LHCN-M2 (cell line): ENCODE results near the gene ZNF608. TPM values are rescaled to one million over a fixed set of nuclear protein-coding genes. Genes with fewer than 3 reads are reported as not detected.

Experiments
- DNase-seq: peaks from one replicate; pipeline ENCODE4 v3.0.0-alpha.2; 2012; ENCODE audit warnings: low read depth
- total RNA-seq: library from RNA; depleted of rRNA; stranded (reverse); fragments of >200 nt; gene quantifications from 2 replicates; pipeline ENCODE4 v1.2.3, GENCODE V29; 2014

The ZNF608 gene
- total RNA-seq, 1 experiment from 2014 or later: 19.4 TPM

GRCh38 chr5:124738681-124739633 lies 7.5 kb downstream of the ZNF608 start:
- no peak for DNase-seq

GRCh38 chr5:124737651-124738050 lies 8.8 kb downstream of the ZNF608 start:
- no peak for DNase-seq

GRCh38 chr5:124736805-124737188 lies 9.6 kb downstream of the ZNF608 start:
- no peak for DNase-seq

GRCh38 chr5:124736082-124736804 lies 10.2 kb downstream of the ZNF608 start:
- peak; percentile 82 for DNase-seq

DNA sequence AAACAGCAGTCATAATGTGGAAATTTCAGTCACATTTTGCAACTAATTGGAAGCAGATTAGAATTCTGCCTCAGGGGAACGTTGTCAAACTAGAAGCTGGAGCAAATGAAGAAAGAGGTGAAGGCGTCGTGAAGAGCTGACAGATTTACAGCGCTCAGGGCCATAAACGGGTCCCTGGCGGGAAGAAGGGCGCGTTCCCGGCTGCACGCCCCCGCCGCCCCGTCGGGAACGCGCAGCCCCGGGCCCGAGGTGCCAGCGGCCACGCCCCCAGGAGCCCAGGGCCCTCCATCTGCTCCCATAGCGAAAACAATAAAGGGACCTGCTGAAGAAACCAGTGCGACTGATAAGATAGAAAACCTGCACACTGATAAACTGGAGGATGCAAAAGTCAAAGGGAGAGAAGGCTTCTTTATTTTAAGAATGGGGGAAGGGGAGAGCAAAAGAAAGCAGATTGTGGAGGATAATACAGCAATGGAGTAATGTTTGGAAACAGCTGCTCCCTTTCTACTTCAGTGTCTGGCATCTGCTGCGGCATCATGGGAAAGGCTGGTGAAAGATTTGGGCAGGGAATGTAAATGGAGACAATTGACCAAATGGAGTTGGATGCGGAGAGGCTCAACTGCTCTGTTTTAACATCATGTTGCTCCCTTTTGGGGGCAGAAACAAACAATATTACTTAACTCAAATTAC lies 11.1 kb downstream of the ZNF608 start:
- peak; percentile 79 for DNase-seq

DNA sequence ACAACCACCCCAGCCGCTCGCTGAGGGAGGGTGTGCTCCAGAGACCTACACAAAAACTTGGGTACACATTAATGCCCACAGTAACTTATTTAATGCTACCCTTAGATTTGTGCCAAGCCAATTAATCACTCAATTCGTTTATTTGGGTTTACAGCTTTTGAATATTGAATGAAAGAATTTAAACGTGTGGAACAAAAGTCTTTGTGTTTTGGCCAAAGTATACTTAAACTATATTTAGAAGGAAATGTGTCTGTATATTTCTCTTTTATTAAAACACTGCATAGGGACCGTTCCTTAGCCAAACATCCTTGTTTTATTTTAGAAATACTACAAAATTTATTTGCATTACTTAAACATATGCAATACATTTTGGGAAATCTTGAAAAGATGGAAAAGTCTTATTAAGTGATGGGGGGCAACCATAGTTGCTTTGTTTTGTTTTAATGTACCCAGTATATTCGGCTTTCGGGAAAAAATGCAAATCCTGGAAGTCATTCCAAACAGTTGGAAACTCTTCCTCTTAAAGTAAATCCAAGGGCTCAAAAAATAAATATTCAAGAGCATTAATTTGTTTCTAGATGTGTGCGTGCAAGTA lies 11.8 kb downstream of the ZNF608 start:
- no peak for DNase-seq

GRCh38 chr5:124733329-124733650 lies 13.1 kb downstream of the ZNF608 start:
- no peak for DNase-seq

GRCh38 chr5:124732428-124733328 lies 13.8 kb downstream of the ZNF608 start:
- DNase-seq: no peak

- no peak for DNase-seq
Observed at GRCh38 chr5:124730381-124730780, 16.1 kb downstream of the ZNF608 start.

GRCh38 chr5:124729720-124730359 lies 16.6 kb downstream of the ZNF608 start:
- peak; percentile 83 for DNase-seq

DNA sequence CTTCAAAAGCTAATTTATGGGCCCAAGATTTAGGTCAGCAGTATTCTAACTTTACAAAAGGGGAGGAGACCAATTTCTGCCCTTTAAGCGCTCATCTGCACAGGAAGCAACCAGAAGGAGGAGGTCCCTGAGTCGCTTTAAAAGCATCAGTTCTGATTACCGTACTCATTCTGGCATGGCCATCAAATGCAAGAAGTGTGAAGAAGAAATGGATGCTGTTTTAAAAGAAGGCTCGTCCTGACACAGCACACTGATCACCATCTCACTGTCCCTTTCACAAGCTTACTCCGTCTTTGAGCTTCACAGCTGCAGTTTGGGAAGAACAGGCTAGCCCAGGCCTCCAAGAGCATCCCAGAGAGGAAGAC lies 17.5 kb downstream of the ZNF608 start:
- peak; percentile 5 for DNase-seq

GRCh38 chr5:124728331-124728967 lies 18.0 kb downstream of the ZNF608 start:
- DNase-seq: no peak

DNA sequence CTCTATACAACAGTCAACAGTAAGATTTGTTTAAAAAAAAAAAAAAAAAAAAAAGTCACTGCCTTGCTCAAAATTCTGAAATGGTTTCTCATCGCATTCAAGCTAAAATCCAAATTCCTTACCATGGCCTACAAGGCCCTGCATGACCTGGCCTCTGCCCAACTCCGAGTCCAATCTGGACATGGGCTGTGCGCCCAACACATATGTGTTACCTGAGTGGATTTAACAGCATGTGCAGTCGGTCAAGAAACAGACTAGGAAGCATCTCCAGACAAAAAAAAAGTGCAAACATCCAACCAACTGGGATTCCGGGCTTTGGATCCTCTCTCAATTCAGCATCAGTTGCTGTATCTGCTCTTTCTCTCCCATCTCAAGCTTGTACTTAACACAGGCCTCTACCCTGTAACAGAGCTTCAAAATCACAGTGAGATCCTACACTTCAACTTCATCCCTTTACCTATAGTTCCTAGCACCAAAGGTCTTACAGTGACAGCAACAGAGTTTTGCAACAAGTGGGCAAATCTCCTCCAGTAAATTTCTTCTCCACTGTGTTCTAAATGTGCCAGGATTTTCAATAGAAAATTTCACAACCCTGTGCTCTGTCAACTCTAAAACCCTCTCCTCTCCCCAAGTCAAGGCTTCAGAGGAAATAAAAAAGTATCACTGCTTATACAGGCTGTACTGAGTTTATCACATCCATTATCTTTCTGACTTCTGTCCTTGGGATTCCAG lies 19.6 kb downstream of the ZNF608 start:
- no peak for DNase-seq

GRCh38 chr5:124725622-124726258 lies 20.7 kb downstream of the ZNF608 start:
- DNase-seq: no peak

DNA sequence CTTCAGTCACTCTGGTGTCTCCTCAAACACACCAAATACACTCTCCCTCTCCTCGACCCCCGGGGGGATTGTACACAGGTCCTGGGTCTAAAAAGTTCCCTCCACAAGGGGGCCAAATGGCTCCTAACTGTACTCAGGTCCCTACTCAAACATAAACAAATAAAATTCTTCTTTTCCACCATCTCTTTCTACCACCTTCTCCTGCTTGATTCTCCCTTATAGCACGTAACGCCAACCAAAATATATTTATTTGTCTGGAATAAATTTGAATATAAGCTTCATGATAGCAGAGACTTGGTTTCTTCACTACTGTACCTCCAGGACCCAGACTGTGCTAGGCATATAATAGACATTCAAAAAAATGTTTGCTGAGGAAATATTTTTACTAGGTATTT lies 21.4 kb downstream of the ZNF608 start:
- DNase-seq: no peak

DNA sequence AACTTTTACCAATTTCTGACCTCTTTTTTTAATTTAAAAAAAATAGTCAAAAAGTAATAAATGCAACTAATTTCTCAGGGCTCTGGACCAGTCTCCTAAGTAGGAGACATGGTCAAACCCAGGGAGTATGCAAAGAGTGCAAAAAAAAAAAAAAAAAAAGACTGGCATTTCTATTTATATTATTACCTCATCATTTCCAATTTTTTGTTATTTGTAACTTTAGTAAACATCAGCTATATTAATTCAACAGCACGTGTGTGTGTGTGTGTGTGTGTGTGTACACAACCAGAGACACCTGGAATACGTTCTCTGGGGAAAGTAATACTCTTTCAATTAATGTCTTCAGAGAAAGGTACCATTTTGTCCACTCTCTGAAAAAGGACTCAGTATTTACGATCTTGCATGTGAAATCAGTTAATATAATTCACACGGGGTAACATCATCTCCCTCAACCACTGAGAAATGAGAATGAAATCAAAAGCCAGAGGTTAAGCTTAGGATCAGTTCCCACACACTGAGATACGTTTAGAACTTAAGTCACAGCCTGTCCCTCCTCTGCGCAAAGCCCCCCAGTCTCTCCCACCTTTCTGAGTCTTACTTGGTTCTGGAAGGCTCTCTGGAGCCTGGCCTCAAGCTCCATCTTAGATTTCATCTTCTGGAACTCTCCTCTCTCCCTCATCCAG lies 21.9 kb downstream of the ZNF608 start:
- DNase-seq: no peak

DNA sequence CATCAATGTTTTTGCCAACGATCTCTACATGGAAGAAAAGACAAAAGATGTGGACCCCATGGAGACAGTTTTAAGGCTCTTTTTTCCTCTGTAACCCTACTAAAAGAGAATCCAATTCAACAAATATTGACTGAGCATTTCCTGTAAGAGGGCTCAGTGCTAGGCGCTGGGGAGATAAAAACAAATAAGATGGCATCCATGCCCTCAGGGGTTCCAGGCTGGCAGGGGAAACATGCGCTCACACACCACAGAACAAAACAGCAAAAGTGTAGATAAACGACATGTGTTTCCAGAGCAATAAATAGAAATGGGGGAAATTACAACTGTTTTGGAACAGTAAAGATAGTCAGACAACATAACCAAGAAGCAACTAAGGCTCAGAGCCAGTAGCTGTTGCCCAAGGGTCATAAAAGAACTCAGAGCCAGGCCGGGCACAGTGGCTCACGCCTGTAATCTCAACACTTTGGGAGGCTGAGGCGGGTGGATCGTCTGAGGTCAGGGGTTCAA lies 25.2 kb downstream of the ZNF608 start:
- no peak for DNase-seq

GRCh38 chr5:124720593-124720992 lies 25.8 kb downstream of the ZNF608 start:
- DNase-seq: no peak
